HG03097 (cell line): Measurements from ENCODE around the gene WDR36.
"Not testable (repeated sequence)": the region's sequence is repeated elsewhere in the genome, so short reads cannot be mapped to it uniquely, and the experiment has no call there.

ENCODE experiments used
- ATAC-seq: cut with Tn5 transposase; IDR thresholded peaks from one replicate; pipeline ENCODE4 v1.9.1; 2021; ENCODE audit not compliant: unreplicated experiment, low FRiP score

Gene WDR36

GRCh38 chr5:111134087-111134486 is 41.9 kb downstream of the WDR36 start:
- no peak for ATAC-seq

DNA sequence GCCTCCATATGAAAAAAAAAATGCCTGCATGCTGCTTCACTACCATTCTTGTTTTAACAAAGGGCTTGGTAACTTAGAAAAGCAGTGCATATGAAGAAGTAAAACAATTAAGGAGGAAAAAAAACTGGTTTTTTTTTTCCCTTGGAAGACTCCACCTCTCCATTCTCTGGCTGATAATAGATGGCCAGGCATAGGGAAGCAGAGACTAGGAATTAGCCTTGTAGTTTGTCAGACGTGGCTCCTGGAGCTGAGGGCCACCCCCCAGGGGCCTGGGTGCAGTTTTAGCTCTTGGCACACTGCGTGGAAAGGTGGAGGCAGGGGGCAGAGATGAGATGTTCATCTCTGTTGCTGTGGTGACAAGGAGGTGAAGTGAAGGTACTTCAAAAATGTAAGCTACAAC is 42.7 kb downstream of the WDR36 start:
- ATAC-seq, result no peak

DNA sequence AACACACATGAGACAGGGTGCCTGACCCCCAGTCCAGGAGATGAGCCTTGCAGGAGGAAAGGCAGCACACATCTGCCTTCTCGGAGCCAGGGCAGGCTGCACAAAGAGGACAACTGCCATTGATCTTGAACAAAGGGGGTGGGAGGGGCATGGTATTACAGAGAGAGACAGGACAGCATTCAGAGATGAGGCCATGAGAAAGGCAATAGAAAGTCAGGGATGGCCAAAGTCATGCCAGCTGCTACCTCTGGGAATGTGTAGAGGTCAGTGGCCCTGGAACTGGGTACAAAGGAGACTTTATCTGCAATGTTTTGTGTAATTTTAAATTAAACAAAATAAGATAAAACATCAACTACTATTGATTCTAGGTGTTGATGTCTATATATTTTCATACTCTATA is 43.2 kb downstream of the WDR36 start:
- no peak for ATAC-seq

DNA sequence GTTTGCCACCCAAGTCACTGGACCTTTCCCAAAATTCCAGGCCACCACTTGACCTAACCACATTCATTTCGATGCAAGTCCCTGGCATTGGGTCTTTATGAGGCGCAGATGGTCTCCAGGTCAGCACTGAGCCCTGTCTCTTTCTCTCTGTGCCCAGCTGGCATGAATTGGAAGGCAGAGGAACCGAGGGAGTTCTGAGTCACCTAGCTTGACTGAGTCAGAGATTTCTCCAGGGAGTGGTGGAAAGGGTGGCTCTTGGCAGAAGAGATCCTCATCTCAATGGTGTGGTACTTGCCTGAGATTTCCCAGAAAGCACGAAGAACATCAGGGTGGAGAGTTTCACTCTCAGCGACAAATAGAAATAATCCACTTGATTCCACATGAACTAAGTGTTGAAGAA is 43.8 kb downstream of the WDR36 start:
- no peak for ATAC-seq

- ATAC-seq, result no peak
Measured at GRCh38 chr5:111138096-111138495, 45.9 kb downstream of the WDR36 start.

DNA sequence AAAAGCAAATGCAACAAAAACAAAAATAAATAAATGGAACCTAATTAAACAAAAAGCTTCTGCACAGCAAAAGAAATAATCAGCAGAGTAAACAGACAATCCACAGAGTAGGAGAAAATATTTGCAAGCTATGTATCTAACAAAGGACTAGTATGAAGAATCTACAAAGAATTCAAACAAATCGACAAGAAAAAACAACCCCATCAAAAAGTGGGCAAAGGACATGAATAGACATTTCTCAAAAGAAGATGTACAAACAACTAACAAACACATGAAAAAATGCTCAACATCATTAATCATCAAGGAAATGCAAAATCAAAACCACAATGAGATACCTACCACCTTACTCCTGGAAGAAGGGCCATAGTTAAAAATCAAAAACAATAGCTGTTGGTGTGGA is 49.3 kb downstream of the WDR36 start:
- not testable (repeated sequence) for ATAC-seq

- ATAC-seq, result no peak
Measured at GRCh38 chr5:111142932-111143331, 50.8 kb downstream of the WDR36 start.

DNA sequence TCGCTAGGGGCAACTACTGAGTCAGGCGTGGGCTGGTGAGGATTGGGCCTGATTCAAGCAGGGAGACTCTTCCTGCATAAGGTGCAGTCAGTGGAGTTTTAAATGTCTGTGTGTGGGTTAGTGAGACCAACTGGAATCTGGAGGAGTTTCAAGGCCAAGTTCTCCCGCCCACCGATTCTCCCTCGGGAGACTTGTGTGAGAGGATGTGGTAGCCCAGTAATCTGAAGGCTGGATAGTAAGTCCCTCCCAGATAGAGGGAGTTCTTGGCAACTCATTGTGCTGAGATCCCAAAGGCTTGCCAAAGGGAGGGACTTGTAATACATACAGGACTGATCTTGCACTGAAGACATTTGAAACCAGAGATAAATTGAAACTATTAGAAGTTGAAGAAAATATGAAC is 51.8 kb downstream of the WDR36 start:
- ATAC-seq, result no peak

- ATAC-seq, result peak; percentile 89
Measured at GRCh38 chr5:111144352-111144930, 52.3 kb downstream of the WDR36 start.

- no peak for ATAC-seq
Measured at GRCh38 chr5:111146053-111146452, 53.9 kb downstream of the WDR36 start.

DNA sequence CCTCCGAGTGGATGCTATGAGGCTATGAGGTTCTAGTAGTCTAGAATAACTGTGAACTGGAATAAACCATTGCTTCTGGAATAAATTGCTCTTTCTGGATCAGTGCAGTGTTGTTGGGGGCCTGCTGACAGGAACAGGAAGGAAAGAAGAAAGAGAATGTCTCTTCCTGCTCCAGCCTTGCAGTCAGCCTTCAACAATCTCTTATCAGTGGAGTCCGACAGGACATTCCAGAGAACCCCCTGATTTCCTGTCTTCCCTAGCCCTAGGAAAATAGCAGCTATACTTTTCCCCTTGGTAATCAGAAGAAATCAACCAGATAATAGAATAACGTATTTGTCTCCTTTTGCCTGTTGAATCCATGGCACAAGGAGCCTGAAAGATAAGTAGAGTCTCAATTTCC is 55.4 kb downstream of the WDR36 start:
- ATAC-seq, result no peak

GRCh38 chr5:111151998-111152397 is 59.9 kb downstream of the WDR36 start:
- ATAC-seq, result no peak

GRCh38 chr5:111153483-111153882 is 61.3 kb downstream of the WDR36 start:
- ATAC-seq, result no peak

GRCh38 chr5:111153945-111154344 is 61.8 kb downstream of the WDR36 start:
- ATAC-seq, result no peak

GRCh38 chr5:111158105-111158744 is 66.1 kb downstream of the WDR36 start:
- ATAC-seq, result peak; percentile 80

DNA sequence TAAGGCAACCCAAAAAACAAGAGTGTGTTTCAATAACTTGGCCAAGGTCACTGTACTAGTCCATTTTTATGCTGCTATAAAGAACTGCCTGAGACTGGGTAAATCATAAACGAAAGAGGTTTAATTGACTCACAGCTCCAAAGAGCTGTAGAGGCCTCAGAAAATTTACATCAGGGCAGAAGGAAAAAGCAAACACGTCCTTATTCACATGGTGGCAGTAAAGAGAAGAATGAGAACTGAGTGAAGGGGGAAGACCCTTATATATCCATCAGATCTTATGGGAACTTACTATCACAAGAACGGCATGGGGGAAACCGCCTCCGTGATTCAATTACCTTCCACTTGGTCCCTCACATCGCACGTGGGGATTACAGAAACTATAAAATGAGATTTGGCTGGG is 67.7 kb downstream of the WDR36 start:
- ATAC-seq, result no peak

GRCh38 chr5:111163000-111163399 is 70.9 kb downstream of the WDR36 start:
- ATAC-seq, result no peak

DNA sequence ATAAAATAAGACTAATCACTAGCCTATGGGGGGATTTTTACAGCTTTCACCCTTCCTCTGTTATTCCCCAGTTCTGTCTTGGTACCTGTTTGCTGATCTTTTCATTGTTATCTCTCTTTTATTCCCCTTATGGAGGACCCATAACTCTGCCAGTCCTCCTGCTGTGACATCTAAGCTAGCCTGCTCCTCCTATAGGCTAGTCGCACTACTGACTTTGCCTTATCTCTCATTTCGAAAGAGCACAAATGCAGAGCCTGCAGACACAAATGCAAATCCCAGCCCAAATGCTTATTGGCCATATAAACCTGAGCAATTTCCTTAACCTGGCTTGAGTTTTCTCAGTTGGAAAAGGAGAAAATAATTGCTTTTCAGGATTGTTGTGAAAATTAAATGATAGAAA is 72.9 kb downstream of the WDR36 start:
- ATAC-seq, result no peak

DNA sequence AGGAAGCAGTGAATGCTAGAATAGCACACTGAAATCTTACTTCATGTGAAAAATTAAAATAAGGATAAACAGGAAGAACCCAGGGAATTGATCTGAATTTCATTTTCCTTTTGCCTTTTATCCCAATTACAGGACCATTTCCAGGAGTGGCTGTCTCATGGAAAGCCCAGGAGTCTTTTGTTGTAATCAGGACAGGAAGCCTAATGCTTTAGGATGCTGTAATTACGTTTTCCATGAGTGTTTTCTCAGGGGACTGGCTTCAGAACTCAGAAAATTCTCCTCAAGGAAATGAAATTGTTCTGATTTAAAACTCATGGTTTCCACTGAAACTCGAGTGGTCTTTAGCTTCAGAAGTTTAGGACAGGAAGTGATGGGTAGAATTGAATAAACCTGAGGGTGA is 75.4 kb downstream of the WDR36 start:
- ATAC-seq, result no peak

DNA sequence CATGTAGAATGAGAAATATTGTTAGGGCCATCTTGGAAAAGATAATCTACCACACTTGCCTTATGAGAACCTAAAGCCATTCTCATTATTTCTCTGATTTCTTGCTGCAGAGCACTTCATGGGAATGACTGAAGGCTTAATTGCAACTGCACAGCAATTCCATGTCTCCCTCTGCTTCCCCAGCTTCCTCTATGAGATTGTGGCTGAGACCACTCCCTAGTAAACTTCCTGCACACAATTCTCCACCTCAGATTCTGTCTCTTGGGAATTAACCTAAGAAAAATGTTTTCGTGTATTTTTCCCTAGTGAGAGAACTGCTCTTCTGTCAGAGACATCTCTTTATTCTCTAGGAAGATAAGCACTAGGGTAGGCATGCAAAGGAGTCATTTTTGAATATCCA is 76.5 kb downstream of the WDR36 start:
- ATAC-seq, result no peak

DNA sequence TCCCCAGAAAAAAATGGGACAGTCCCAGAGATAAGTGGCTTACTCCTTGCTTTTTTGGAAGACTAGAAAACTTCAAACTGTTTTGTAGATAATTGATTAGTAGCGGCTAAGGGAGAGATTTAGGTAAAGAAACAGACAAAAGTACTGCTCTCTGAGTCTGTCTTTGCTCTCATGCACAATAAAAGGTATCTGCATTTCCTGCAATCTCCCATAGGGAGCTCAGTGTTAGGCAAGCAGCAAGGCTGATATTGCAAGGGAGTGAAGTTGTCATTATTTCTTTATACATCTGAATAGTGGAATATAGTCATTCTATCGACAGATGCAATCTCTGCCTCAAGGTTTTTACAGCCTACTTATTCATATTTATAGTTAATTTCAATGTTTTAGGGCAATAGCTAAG is 77.1 kb downstream of the WDR36 start:
- no peak for ATAC-seq

- no peak for ATAC-seq
Measured at GRCh38 chr5:111170279-111170678, 78.1 kb downstream of the WDR36 start.

DNA sequence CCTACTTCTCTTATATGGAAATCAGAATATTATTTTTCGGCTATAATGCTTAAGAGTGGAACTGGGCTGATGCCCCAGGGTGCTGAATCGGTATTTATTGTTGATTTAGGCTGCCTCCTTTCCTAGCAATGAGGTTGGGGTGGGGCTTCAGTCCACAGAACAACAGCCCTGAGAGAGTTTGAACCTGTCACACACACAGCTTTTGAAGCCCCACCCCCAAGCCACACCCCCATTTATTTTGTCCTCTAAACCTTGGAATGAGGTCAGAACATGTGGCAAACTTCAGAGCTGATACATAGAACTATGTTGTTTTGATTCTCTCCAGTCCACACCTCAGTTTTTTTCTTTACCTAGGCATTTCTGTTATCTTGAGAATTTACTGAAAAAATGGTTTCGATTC is 80.4 kb downstream of the WDR36 start:
- ATAC-seq, result no peak
